Activated CD4-positive, alpha-beta T cell treated with anti-CD3 and anti-CD28 coated beads for 1 hour (primary cell): Measurements from ENCODE around the gene LENG1.

Experiments used
- DNase-seq: peaks from one replicate; pipeline ENCODE4 v3.0.0-alpha.2; 2020

The LENG1 gene

GRCh38 chr19:54137699-54138488 is 21.6 kb downstream of the LENG1 start, which contains the start of gene CNOT3:
Gene CNOT3, plus strand, starts transcription at chr19:54137762. Its CDS starts 5,217 bp downstream, at chr19:54142979.
- DNase-seq = no peak

GRCh38 chr19:54136864-54137698 is 22.4 kb downstream of the LENG1 start:
- DNase-seq = peak; percentile 99

- DNase-seq = no peak
Observed at GRCh38 chr19:54136086-54136863, 23.2 kb downstream of the LENG1 start.

DNA sequence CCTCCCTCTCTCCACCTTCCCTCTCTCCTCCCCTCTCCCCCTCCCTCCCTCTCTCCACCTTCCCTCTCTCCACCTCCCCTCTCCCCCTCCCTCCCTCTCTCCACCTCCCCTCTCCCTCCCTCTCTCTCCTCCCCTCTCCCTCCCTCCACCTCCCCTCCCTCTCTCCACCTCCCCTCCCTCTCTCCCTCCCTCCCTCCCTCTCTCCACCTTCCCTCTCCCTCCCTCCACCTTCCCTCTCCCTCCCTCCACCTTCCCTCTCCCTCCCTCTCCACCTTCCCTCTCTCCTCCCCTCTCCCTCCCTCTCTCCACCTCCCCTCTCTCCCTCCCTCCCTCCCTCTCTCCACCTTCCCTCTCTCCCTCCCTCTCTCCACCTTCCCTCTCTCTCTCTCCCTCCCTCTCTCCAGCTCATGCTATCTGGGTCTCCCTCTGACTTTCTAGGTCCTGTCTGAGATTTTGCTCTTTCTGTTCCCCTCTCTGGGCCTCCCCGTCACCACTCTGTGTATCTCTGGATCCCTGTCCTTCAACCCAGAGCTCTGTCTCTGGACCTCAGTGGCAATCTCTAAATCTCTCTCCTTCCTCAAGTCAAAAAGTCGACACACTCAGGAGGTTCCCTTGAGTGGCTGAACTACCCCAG is 25.4 kb downstream of the LENG1 start:
- no peak for DNase-seq

DNA sequence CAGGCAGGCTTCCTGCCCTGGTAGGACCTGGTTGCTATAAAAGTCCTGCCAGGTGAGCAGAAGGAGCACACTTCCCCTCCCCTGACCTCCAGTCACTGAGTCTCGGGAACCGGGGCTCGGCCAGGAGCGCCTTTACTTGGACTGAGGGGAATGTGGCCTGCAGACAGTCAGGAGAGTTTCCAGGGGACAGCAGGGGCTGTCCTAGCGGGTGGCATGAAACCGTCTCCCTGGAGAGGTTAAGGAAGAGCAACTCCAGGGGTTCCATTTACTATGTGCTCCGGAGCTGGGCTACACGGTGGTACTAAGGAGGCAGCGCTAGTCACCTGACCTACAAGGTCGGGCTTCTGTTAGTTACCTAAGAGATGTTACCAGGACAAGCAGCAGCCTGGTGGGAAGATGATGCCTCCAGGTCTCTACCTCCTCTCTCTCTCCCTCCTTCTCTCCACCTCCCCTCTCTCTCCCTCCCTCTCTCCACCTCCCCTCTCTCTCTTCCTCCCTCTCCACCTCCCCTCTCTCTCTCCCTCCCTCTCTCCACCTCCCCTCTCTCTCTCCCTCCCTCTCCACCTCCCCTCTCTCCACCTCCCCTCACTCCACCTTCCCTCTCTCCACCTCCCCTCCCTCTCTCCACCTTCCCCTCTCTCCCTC is 26.1 kb downstream of the LENG1 start:
- DNase-seq = no peak

DNA sequence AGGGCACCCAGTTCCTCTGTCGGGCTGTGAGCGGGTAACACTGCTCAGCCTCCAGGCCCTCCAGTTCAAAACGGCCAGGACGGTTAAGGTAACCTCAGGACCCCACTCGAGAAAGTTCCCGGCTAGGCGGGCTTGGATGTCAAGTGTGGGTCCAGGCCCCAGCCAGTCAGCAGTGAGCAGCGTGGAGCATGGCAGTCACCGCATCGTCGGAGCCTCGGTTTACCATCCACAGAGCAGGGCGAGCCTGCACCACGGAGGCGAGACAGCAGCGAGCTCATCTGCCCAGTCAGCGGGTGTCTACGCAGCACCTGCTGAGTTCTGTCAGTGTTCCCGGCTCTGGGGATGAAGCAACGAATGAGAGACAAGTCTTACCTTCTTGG is 29.9 kb downstream of the LENG1 start:
- no peak for DNase-seq

- no peak for DNase-seq
Observed at GRCh38 chr19:54128796-54129616, 30.5 kb downstream of the LENG1 start.

- no peak for DNase-seq
Observed at GRCh38 chr19:54128441-54128725, 31.1 kb downstream of the LENG1 start.

GRCh38 chr19:54127688-54128440 is 31.7 kb downstream of the LENG1 start:
- DNase-seq = no peak

DNA sequence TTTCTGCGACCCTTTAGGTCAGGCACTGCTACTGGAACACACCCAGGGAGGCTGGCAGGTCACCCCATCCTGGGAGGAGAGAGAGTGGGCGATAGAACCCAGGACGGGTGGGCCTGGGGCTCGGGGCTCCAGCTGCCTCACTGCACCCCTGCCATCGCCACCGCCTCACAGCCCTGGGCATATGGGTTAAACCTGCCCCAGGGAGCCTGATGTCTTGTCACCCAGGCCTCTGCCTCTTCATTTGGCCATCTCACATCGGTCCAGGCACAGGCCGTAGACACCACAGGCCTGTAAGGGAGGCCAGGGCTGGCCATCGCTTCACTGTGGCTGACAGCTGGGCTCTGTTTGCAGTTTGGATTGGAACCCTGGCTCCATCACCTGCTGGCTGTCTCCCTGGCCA is 33.8 kb downstream of the LENG1 start:
- no peak for DNase-seq

GRCh38 chr19:54124393-54124792 is 35.1 kb downstream of the LENG1 start:
- DNase-seq = no peak

DNA sequence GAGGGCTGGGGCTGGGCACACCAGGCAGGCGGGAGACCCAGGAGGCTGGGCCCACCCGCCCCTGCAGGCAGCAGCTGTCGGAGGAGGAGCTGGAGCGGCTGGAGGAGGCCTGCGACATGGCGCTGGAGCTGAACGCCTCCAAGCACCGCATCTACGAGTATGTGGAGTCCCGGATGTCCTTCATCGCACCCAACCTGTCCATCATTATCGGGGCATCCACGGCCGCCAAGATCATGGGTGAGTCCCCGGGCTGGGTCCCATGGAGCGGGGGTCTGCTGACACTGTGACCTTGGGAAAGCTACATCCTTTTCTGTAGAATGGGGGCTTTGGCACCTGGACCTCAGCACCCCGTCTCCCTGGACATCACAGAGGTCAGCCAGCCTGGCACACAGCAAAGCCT is 35.8 kb downstream of the LENG1 start:
- DNase-seq = no peak

DNA sequence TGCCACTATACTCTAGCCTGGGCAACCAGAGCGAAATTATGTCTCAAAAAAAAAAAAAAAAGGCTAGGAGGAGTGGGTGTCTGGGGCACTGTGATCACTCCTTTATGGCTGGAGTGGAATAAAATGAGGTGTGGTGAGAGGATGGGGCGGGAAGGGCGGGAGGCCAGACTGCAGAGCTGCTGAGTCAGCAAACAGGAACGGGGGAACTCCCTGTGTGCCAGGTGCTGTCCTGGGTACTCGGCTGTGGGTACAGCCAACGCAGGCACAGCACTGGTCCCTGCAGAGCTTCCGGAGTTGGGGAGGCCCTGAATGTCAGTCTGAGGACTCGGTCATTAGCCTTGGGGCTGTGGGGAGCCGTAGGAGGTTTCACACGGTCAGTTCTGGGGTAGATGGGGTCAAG is 38.3 kb downstream of the LENG1 start:
- DNase-seq = no peak

- peak; percentile 95 for DNase-seq
Observed at GRCh38 chr19:54115109-54116063, 44.1 kb downstream of the LENG1 start, which contains the start of the genes PRPF31 and TFPT. Gene PRPF31, plus strand, starts transcription at chr19:54115754. Its CDS starts 2,525 bp downstream, at chr19:54118279. Gene TFPT, minus strand, starts transcription at chr19:54115657. Its CDS starts 388 bp downstream, at chr19:54115269.

DNA sequence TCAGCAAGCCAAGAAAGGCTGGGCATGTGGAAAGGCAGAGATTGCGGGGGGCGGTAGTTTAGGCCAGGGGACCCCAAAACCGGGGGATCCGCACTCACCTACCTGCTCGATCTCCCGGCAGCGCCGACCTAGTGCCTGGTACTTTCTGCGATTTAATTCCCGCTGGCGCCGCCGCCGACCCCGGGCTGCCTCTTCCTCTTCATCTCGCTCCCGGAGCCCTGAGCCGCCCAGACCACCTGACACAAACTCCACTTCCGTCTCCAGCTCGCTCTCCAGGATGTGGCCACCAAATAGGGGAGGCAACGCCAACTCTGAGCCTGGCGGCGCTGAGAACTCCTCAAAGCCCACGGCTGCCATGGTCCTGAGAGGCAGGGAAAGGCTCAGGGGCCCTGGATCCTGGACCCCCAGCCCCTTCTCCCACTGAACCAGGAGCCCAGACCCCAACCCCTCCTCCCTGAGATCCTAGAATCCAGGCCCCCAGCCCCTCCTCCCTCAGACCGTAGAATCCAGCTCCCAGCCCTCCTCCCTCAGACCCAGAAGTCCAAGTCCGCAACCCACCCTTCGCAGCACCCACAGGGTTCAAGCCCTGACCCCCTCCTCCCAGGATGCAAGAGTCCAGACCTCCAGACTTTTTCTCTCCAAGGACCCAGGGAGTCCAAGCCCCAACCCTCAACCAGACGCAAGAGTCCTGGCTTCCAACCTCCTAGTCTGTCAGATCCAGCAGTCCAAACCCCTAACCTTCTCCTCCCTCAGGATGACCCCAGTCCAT is 45.0 kb downstream of the LENG1 start:
- DNase-seq = no peak

DNA sequence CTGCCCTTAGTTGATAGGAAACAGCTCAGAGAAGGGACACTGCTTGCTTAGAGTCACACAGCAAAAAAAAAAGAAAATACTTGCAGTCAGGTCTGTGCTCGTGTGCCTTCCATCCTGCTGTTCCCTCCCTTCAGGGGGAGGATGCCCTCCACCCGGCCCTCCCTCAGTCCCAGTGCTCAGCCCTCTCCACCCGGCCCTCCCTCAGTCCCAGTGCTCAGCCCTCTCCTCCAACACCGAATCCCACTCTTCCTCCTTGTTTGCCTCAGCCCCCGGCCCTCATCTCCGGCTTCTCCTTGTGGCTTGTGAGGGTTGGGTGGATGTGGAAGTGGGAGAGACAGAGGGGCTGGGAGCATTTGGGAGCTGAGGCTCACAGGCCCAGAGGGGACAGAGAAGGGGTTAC is 49.9 kb downstream of the LENG1 start:
- no peak for DNase-seq

DNA sequence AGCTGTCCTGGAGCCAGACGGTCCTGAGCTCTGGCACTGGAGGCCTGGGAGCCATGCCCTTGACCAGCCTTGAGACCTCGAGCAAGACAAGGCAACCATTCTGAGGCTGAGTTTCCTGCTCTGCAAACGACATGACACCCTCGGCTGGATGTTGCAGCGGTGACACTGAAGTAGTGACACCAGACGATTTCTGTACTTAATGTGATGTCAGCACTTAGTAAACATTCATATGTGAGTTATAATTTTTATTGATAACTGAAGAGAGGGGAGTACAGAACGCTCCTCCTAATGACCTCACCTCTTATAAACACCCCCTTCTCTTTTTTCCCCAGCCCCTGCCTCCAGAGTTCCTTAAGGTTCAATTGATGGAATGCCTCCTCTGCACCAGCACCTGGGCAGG is 51.0 kb downstream of the LENG1 start:
- no peak for DNase-seq

DNA sequence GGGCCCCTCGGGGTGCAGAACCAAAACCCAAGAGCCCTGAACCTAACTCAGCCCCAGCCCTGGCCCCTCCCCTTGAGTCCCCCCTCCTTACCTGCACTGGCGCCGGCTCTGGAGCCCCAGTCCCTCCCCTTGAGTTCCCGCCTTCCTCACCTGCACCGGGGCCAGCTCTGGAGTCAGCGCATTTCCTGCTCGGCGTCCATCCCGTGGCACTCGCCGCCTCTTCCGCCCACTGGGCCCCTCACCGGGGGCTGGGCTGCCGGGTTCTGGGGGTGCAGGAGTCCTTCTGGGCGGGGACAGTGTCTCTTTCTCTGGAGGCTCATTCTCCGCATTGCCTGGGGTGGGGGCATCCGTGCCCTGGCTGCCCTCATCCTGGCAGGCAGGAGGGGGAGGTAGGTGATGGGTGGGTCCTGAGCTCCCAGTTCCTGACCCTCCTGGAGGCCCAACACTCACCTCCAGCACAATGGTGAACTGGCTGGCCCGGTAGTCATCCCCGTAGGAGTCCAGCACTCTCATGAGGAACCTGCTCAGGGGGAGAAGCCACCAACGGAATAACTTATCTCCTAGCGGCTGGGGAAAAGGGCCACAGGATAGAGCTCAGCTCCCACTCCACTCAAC is 51.5 kb downstream of the LENG1 start:
- no peak for DNase-seq
